ENCODE results near the gene TRAF2.
"Not testable (repeated sequence)": the region's sequence is repeated elsewhere in the genome, so short reads cannot be mapped to it uniquely, and the experiment has no call there.

The TRAF2 gene

GRCh38 chr9:136857581-136858412, 28.5 kb upstream of the TRAF2 start:
- DNase-seq = no peak

GRCh38 chr9:136858452-136858843, 27.9 kb upstream of the TRAF2 start:
- DNase-seq = no peak

- DNase-seq = no peak
These were observed 27.2 kb upstream of the TRAF2 start for GRCh38 chr9:136858844-136859757.

- DNase-seq = no peak
These were observed 25.8 kb upstream of the TRAF2 start for GRCh38 chr9:136860529-136860928.

GRCh38 chr9:136860933-136861873, 25.1 kb upstream of the TRAF2 start:
- no peak for DNase-seq

GRCh38 chr9:136861874-136862457, 24.4 kb upstream of the TRAF2 start:
- no peak for DNase-seq

GRCh38 chr9:136862849-136863622, 23.3 kb upstream of the TRAF2 start:
- no peak for DNase-seq

GRCh38 chr9:136863623-136864273, 22.6 kb upstream of the TRAF2 start:
- DNase-seq = no peak

GRCh38 chr9:136865041-136865767, 21.1 kb upstream of the TRAF2 start:
- no peak for DNase-seq

- DNase-seq = no peak
These were observed 20.6 kb upstream of the TRAF2 start for GRCh38 chr9:136865768-136866103.

GRCh38 chr9:136866898-136867421, 19.4 kb upstream of the TRAF2 start:
- DNase-seq = not testable (repeated sequence)

- no peak for DNase-seq
These were observed 18.8 kb upstream of the TRAF2 start for GRCh38 chr9:136867480-136867879.

- DNase-seq = no peak
These were observed 18.4 kb upstream of the TRAF2 start for GRCh38 chr9:136867917-136868316.

- DNase-seq = no peak
These were observed 17.7 kb upstream of the TRAF2 start for GRCh38 chr9:136868644-136869043.

GRCh38 chr9:136869611-136870010, 16.7 kb upstream of the TRAF2 start:
- not testable (repeated sequence) for DNase-seq

GRCh38 chr9:136875155-136875554, 11.2 kb upstream of the TRAF2 start:
- DNase-seq = no peak

- DNase-seq = no peak
These were observed 9.8 kb upstream of the TRAF2 start for GRCh38 chr9:136876476-136876875.

- no peak for DNase-seq
These were observed 5.7 kb upstream of the TRAF2 start for GRCh38 chr9:136880651-136881050.

GRCh38 chr9:136881691-136882108, 4.6 kb upstream of the TRAF2 start:
- peak; percentile 34 for DNase-seq
